Common myeloid progenitor, CD34-positive (primary cell): ENCODE results near the gene CASR.

Source experiments
- CTCF ChIA-PET: fragments of 350-600 bp; sonication (Branson Sonifier 250); formaldehyde crosslinking; loops from one replicate; lab custom pipeline; 2021; ENCODE audit warnings: antibody characterized with exemption; lab: Charles Lee
- POLR2A ChIA-PET: fragments of 350-600 bp; sonication (Branson Sonifier 250); formaldehyde crosslinking; loops from one replicate; lab custom pipeline; 2021; ENCODE audit warnings: antibody characterized with exemption; lab: Charles Lee
- DNase-seq, 3 donors: peaks; one replicate each; pipeline versions ENCODE4 v3.0.0 to v3.0.0-alpha.2; 2013
- H3K27ac ChIP-seq, 2 experiments: 1 replicate in 1 of 2; 2 replicates in 1 of 2; pipeline ENCODE4 v1.7.0; 2013; ENCODE audit warnings: inconsistent platforms in 2 of 2, low read length in 2 of 2, mild to moderate bottlenecking in 2 of 2, low read depth in 1 of 2, moderate library complexity in 1 of 2; ENCODE audit not compliant: severe bottlenecking in 2 of 2, insufficient read depth in 1 of 2, poor library complexity in 1 of 2
- H3K27me3 ChIP-seq, 5 experiments: replicated peaks in 2 of 5; 1 replicate in 3 of 5; 2 replicates in 2 of 5; pipeline versions ENCODE4 v1.6.1 to v1.7.0; 2013; ENCODE audit warnings: low read length in 4 of 5, mild to moderate bottlenecking in 2 of 5, moderate library complexity in 2 of 5, inconsistent platforms in 1 of 5; ENCODE audit not compliant: insufficient read depth in 5 of 5, control insufficient read depth in 4 of 5
- H3K36me3 ChIP-seq, 4 experiments: 1 replicate in 2 of 4; 2 replicates in 2 of 4; pipeline versions ENCODE4 v1.6.1 to v1.7.0; 2013; ENCODE audit warnings: low read length in 3 of 4, control low read depth in 1 of 4, mild to moderate bottlenecking in 1 of 4; ENCODE audit not compliant: control insufficient read depth in 4 of 4, insufficient read depth in 4 of 4
- H3K4me1 ChIP-seq, 4 experiments: 1 replicate in 3 of 4; 2 replicates in 1 of 4; pipeline versions ENCODE4 v1.6.1 to v1.7.1; 2013; ENCODE audit warnings: low read length in 3 of 4, mild to moderate bottlenecking in 3 of 4, control low read depth in 1 of 4, inconsistent platforms in 1 of 4, moderate library complexity in 1 of 4; ENCODE audit not compliant: control insufficient read depth in 4 of 4, insufficient read depth in 4 of 4; ENCODE audit errors: control extremely low read depth in 1 of 4
- H3K4me3 ChIP-seq, 7 experiments: 1 replicate in 4 of 7; 2 replicates in 3 of 7; pipeline versions ENCODE4 v1.5.1 to v1.7.0; 2013; ENCODE audit warnings: mild to moderate bottlenecking in 7 of 7, low read length in 6 of 7, moderate library complexity in 6 of 7, inconsistent platforms in 2 of 7, low read depth in 2 of 7, control low read depth in 1 of 7; ENCODE audit not compliant: insufficient read depth in 4 of 7, control insufficient read depth in 1 of 7; ENCODE audit errors: extremely low read depth in 1 of 7
- H3K9me3 ChIP-seq, 5 experiments: 1 replicate in 4 of 5; 2 replicates in 1 of 5; pipeline versions ENCODE4 v1.6.1 to v1.7.1; 2013; ENCODE audit warnings: low read length in 4 of 5, mild to moderate bottlenecking in 2 of 5, inconsistent platforms in 1 of 5, low read depth in 1 of 5, moderate library complexity in 1 of 5; ENCODE audit not compliant: control insufficient read depth in 4 of 5, insufficient read depth in 2 of 5; ENCODE audit errors: control extremely low read depth in 1 of 5
- WGBS: methylation state at CpG from one replicate; pipeline ENCODE4 v1.1.5; 2013; ENCODE audit not compliant: insufficient coverage; 5-methylcytosine and 5-hydroxymethylcytosine counted together

The CASR gene

DNA sequence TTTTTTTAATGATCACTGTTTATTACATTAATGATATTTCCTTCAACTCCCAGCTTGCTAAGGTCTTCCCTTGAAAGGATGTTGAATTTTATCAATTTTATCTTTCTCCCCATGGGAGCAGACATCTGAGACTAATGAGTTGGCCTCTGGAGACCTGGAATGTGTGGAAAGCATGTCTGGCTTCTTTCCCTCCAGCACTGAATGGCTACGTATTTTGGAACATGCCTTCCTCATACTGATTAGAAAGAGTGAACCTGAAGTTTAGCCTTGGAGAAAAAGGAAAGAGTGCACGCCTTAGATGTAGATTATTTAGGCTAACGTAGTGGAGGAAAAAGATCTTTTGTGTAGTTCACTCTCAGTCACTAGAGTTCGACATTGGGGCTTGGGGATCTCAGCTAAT is 25.1 kb downstream of the CASR start:
- CTCF ChIA-PET = no interaction called here
- POLR2A ChIA-PET = no interaction called here
- WGBS = 100% methylated on average over 1 of the region's 4 CpGs
- Histone ChIP-seq H3K36me3 (no peaks in the 10 kb centered on the region), H3K27me3 (no peaks in the 10 kb centered on the region), H3K4me1 (no peaks in the 10 kb centered on the region), H3K4me3 (no peak overlapping the region), H3K9me3 (no peaks in the 10 kb centered on the region), H3K27ac (no peak overlapping the region)
- no peak for DNase-seq

DNA sequence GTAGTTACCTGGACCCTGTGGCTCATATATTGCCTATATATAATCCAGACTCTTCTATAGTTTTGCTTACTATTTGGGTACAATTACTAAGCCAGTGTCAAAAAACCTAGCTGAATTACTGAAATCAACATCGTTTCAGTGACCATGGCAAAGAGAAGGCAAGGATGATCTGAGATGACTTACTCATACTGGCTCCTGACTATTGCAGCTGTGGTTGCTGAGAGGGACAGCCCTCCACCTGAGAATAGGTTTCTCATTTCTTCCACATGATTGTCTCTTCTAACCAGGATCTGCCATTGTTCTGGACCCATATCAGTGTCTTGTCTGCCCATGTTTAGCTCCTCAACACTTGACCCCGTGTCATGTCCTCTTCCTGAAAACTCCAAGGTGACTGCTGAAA is 30.2 kb downstream of the CASR start:
- H3K4me3 ChIP-seq = no peak overlapping the region
- H3K27ac ChIP-seq = no peak overlapping the region
- no peaks in the 10 kb centered on the region for H3K9me3 ChIP-seq
- no peak for DNase-seq
- no peaks in the 10 kb centered on the region for H3K36me3 ChIP-seq
- no peaks in the 10 kb centered on the region for H3K27me3 ChIP-seq
- CTCF ChIA-PET = interaction anchor here (1.0 kb wide), 1 partner anchor 16 kb away, joined by 3 read pairs; no protein-coding TSS in a partner anchor
- WGBS = 100% methylated on average over 1 of the region's 2 CpGs
- no peaks in the 10 kb centered on the region for H3K4me1 ChIP-seq
- POLR2A ChIA-PET = no interaction called here

DNA sequence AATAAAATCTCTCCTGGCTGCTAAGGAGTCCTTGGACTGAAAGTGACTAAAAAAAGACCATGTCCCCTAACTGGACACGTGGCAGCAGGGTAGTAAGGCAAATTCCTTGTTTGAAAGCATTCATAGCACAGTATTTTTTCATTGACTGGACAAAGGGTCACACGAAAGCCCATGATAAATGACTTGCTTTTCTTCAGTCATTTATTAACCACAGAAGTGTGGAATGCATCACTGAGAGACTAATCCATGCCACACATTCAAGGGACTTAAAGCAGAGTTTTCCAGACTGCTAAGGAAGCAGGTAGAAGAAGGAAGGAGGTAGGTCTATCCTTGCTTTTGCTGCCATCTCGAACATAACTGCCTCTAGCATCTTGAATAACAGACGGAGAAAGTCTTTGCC is 31.2 kb downstream of the CASR start:
- Histone ChIP-seq H3K27ac (no peak overlapping the region), H3K9me3 (no peaks in the 10 kb centered on the region), H3K4me1 (no peaks in the 10 kb centered on the region), H3K4me3 (no peak overlapping the region), H3K27me3 (no peaks in the 10 kb centered on the region), H3K36me3 (no peaks in the 10 kb centered on the region)
- DNase-seq = no peak
- POLR2A ChIA-PET = no interaction called here
- CTCF ChIA-PET = no interaction called here
- WGBS = 96% methylated on average over 3 of the region's 4 CpGs

DNA sequence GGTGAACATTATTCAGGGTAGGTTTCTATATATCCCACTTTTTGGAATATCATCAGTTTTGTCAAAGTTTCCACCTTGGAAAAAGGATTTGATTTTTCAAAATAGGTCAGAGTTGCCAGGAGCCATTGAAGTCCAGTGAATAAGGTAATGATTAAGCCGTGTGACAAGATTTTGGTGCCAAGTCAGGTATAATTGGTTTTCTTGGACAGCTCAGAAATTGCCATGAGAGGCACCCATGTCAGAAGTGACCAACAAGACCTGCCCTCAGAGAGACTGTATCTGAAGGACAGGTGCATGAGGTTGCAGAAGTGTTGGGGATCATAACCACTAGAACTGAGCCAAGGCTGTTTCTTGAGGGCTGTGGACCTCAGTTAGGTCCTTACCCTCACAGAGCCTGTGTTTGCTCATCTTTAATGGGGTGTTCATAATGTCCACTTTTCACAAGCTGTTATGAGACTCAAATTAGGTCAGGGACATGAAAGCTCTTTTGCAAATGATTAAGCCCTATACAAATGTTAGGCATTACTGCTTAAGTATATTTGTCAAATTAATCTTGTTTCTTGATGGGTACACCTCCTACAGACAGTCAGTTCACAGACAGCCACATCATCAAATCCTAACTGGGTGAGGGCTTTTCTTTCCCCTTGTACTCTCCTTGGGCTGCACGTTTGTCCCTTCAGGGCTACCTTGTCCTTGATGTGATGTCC is 32.3 kb downstream of the CASR start:
- Histone ChIP-seq H3K4me3 (no peak overlapping the region), H3K9me3 (no peaks in the 10 kb centered on the region), H3K36me3 (no peaks in the 10 kb centered on the region), H3K4me1 (no peaks in the 10 kb centered on the region), H3K27ac (no peak overlapping the region), H3K27me3 (no peaks in the 10 kb centered on the region)
- 93% methylated on average over 2 of the region's 2 CpGs for WGBS
- ChIA-PET CTCF (interaction anchor here (1.1 to 1.7 kb wide), 2 partner anchors 11 to 20 kb away, joined by 4 read pairs; no protein-coding TSS in a partner anchor), POLR2A (no interaction called here)
- DNase-seq = no peak

DNA sequence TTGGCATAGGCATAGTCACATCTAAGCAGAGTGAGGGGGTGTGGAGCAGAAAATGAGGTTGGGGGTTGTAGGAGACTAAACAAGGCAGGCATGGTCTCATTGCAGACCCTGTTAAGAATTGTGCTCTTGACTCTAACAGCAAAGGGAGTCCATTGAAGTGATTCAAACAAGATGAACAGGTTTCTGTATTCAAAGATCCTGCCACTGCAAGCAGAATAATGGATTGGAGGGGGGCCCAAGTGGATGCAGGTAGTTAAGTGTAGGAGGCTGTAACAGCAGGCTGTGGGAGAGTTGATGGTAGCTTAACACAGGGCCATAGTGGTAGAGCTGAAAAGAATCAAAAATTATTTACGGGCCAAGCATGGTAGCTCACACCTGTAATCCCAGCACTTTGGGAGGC is 34.4 kb downstream of the CASR start:
- Histone ChIP-seq H3K4me3 (no peak overlapping the region), H3K4me1 (no peaks in the 10 kb centered on the region), H3K27me3 (no peaks in the 10 kb centered on the region), H3K27ac (no peak overlapping the region), H3K36me3 (no peaks in the 10 kb centered on the region), H3K9me3 (no peaks in the 10 kb centered on the region)
- ChIA-PET CTCF (no interaction called here), POLR2A (interaction anchor here (0.5 kb wide), 1 partner anchor 71 kb away, joined by 4 read pairs; no protein-coding TSS in a partner anchor)
- WGBS = 100% methylated on average over 1 of the region's 1 CpG
- no peak for DNase-seq

DNA sequence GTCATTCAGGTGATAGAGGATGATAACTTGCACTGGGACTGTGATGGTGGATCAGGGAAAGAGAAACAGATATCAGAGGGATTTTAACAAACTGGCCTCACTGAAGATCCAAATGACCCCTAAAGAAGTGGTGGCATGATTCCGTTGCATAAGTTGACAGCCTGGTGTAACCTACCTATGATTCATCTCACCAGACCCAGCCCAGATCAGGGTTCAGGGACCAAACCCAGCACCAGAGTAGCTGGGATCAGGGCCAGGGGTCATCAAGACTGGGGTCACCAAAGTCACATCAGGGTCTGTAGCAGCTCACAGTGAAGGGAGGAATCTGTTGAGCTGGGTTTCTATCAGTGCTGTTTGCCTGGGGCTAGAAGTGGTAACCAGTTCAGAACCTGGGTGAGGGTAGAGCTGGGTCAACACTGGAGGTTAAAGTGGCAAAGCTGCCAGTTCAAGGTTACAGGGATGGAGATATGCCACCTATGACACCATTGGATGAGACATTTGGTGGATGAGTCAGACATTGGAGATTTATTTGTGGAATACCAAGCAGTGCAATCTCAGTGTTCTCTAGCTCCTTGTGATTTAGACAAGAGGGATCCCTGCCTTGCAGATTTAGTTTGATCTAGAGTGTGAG is 35.9 kb downstream of the CASR start:
- H3K9me3 ChIP-seq = no peaks in the 10 kb centered on the region
- WGBS = 100% methylated on average over 1 of the region's 1 CpG
- H3K36me3 ChIP-seq = no peaks in the 10 kb centered on the region
- no peaks in the 10 kb centered on the region for H3K4me1 ChIP-seq
- H3K4me3 ChIP-seq = no peak overlapping the region
- ChIA-PET POLR2A (no interaction called here), CTCF (no interaction called here)
- DNase-seq = no peak
- H3K27me3 ChIP-seq = no peaks in the 10 kb centered on the region
- H3K27ac ChIP-seq = no peak overlapping the region

DNA sequence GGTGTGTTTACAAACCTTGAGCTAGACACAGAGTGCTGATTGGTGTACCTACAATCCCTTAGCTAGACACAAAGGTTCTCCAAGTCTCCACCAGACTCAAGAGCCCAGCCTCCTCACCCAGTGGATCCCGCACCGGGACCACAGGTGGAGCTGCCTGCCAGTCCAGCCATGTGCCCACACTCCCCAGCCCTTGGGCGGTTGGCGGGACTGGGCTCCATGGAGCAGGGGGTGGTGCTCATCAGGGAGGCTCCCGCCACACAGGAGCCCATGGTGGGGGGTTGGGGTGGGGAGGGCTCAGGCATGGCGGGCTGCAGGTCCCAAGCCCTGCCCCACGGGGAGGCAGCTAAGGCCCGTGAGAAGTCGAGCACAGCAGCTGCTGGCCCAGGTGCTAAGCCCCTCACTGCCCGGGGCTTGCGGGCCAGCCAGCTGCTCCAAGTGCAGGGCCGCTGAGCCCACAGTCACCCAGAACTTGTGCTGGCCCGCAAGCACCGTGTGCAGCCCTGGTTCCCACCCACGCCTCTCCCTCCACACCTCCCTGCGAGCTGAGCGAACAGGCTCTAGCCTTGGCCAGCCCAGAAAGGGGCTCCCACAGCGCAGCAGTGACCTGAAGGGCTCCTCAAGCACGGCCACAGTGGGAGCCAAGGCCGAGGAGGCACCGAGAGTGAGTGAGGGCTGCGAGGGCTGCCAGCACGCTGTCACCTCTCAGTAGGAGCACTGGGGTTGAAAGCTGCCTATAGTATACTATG is 43.7 kb downstream of the CASR start:
- 100% methylated on average over 11 of the region's 23 CpGs for WGBS
- DNase-seq = no peak
- peaks cover 6 to 9% (median 8%) of the 10 kb centered on the region in 4 experiments for H3K4me1 ChIP-seq
- H3K9me3 ChIP-seq = peaks cover 0 to 3% (median 0%) of the 10 kb centered on the region in 5 experiments
- no peak overlapping the region for H3K27ac ChIP-seq
- ChIA-PET POLR2A (no interaction called here), CTCF (interaction anchor here (1.6 kb wide), 1 partner anchor 11 kb away, joined by 4 read pairs; no protein-coding TSS in a partner anchor)
- no peak overlapping the region for H3K4me3 ChIP-seq
- H3K27me3 ChIP-seq = no peaks in the 10 kb centered on the region
- no peaks in the 10 kb centered on the region for H3K36me3 ChIP-seq
